ENCODE data around the gene DSN1.

DSN1 gene

DNA sequence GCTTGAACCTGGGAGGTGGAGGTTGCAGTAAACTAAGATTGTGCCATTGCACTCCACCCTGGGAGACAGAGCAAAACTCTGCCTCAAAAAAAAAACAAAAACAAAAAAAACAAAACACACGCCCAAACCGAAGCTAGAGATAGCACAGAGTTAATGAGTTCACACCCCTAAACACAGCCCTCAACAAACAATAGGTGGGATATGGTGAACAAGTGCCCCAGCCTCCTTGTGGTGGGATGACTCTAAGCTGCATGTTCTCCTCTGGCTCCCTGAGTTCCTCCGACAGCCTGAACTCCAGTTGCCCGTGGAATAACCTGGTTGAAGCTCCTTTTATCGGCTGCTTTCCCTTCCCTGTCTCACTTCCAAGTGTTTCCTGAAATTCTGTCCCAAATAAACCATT is 22.1 kb upstream of the DSN1 start:
- no peak for DNase-seq (ENCODE audit: low read depth)

DNA sequence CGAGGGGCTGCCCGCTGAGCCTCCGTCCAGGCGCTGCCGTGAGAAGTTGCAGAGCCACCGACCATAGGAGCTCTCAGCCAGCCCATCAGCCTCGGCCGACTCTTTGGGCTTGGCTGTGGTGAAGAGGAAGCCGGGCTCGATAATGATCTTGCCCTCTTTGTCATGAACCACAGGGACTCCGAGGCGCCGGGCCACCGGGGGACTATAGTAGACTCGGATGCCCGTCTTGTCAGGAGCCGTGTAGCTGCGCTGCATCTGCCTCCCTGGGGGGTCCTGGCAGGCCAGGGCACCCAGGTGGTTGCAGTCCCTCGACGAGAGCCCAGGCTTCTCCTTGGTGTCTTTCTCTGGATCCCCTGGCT is 20.5 kb upstream of the DSN1 start:
- DNase-seq (ENCODE audit: low read depth): no peak

DNA sequence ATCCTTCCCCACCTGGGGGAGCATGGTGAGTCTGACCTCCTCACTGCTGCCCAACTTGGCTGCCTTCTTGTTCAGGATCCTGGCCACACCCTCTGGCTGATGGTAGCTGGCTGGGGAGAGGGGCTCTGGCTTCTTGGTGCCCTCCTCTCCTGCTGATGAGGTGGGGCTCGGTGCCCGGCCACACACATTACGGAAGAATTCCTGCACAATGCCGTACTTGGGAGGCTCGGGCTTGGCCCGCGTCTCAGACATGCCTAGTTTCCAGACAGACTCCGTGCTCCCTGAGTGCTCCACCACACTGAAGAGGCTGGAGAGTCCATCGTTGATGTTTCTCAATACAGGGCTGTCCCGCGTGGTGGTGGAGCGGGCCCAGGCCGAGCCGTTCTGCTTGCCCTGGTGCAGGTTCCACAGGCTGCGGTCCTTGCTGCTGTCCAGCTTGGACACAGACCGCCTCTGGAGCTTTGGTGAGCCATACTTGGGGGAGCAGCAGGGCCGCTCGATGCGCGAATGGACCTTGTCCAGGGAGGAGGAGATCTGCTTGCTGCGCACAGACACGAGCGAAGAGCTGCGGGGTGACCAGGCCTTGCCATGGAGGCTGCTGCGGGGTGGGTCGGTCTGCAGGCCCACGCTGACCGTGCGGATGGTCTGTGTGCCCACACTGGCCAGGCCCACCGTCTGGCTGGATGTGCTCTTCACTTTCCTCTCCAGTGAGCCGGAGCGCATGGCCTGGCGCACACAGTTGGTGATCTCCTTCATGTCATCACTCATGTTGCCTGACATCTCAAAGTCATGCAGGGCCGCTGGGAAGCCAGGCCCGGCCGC is 19.9 kb upstream of the DSN1 start:
- no peak for DNase-seq (ENCODE audit: low read depth)

DNA sequence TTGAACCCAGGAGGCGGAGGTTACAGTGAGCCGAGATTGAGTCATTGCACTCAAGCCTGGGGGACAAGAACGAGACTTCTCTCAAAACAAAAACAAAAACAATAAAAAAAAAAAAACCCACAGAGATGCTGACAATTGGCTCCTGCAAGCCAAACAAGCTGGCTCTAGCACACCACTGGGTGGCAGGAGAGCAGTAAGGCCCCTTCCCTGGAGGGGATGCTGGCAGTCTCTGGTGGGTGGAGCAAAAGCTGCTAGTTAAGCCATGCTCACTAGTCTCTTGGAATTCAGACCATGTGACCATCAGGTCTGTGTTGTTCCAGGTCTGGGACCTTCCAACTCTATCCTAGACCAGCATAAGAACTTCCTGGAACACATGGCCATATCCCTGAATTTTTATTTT is 18.9 kb upstream of the DSN1 start:
- DNase-seq (ENCODE audit: low read depth): no peak

DNA sequence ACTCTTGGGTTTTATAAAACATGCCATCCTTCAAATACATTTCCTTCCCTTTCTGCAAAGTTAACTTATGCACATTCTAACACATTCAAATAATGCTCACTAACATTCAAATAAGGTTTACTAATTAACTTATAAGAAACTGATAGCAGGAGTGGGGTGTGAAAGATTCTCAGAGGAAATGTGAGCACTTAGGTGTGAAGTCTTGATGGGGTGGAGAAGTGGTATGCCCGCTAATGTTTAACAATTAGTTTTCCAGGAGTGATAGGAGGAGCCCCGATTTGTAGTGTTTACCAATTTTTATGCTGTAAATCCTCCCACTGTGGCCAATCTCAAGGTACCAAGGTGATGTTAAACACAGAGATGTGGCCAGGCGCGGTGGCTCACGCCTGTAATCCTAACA is 18.3 kb upstream of the DSN1 start:
- no peak for DNase-seq (ENCODE audit: low read depth)

DNA sequence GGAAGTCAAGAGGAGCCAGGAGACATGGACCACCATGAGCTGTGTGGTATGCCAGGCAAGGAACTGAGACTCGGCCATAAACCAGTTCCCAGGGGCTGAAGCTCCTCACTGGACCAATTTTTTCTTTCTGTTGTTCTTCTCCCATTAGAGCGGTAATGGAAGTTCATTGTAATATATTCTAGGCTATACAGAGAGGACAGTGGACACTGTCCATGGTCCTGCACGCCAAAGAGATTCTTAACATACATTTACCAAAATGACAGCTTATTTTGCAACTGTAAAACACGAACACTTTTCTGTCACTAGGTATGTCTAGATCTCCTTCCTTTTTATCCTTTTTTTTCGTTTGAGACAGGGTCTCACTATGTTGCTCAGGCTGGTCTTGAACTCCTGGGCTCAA is 13.1 kb upstream of the DSN1 start:
- no peak for DNase-seq (ENCODE audit: low read depth)

DNA sequence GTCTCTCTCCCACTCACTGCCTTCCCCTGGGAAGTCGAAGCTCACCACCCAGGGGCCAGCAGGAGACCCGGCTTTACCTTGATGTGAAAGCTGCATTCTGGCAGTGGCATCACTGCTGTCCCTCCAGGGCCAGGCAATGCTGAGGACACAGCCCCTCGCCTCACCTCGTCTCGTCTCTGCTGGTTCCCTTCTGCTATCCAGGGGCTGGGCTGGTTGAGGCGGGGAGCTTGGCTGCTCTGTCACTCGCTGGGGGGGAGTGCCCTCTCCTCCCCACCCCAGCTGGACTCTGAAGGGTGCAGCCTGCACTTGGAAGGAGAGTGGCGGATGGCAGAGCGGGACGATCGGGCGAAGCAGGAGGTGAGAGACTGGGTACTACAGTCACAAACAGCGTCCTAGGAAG is 12.7 kb upstream of the DSN1 start:
- DNase-seq (ENCODE audit: low read depth): no peak

DNA sequence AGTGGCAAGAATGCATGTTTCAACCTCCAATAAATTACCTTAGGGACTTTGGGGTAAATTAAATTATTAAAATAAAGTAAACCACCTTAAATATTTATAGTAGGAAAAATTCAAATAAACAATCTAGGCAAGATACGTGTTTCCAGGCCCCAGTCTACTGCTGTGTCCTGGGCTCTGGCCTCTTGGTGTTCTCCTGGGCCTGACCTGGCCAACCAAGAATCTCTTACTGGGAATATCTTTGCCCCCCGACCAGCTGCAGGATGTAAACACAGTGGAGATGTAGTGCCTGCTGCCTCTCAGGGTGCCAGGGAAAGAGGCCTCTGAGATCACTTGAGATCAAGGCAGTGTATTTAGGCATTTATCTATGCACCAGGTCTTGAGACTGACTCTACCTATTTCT is 11.7 kb upstream of the DSN1 start:
- no peak for DNase-seq (ENCODE audit: low read depth)

DNA sequence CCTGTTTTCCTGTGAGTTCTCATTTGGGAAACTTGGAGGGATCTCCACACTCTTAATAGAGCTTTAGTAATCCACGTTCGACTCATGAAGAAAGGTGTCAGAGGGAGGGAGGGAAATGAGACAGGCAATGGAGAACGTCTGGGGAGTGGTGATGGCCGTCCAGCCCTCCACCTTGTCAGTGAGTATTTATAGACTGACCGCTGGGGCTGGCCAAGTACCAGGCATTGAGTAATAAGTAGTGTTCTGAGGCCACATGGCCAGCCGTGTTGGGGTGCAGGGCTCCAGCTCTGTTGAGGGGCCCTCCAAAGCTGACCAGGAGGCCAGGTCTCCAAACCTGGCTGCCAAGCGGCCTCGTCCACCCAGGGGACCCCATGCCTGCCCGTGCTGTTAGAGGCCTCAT is 11.3 kb upstream of the DSN1 start:
- no peak for DNase-seq (ENCODE audit: low read depth)

DNA sequence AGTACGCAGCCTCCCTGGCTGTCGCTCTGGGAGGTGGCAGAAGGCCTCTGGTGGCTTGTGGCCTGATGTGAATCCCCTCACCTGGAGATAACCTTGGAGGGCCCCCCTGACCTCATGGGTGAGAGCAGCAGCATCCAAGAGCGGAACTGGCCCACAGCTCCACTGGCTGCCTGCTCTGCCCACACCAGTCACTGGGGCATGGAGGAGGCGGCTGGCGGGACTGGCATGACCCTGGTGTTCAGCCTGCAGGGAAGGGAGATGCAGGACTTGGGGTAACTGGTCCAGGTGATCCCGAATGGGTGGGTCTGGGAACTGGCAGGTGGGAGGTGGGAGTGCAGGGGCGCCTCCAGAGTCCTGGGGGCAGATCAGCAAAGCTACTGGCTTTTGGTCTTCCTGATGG is 10.6 kb upstream of the DSN1 start:
- no peak for DNase-seq (ENCODE audit: low read depth)

DNA sequence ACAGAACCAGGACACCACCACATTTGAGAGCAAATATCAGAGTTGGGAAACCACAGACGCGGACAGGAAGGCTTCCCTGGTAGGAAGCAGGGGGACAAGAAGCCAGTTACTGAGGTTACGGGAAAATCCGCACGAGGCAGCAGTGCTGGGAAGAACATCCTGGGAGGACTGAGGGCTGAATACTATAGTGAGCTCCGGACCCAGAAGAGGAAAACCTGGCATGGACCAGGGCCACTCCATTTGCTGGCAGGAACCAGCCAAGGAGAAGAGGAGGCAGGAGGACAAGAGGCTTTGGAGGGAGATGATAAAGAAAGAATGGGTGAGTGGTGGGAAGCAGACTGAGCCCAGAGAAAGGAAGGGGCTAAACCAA is 6.1 kb upstream of the DSN1 start:
- no peak for DNase-seq (ENCODE audit: low read depth)

DNA sequence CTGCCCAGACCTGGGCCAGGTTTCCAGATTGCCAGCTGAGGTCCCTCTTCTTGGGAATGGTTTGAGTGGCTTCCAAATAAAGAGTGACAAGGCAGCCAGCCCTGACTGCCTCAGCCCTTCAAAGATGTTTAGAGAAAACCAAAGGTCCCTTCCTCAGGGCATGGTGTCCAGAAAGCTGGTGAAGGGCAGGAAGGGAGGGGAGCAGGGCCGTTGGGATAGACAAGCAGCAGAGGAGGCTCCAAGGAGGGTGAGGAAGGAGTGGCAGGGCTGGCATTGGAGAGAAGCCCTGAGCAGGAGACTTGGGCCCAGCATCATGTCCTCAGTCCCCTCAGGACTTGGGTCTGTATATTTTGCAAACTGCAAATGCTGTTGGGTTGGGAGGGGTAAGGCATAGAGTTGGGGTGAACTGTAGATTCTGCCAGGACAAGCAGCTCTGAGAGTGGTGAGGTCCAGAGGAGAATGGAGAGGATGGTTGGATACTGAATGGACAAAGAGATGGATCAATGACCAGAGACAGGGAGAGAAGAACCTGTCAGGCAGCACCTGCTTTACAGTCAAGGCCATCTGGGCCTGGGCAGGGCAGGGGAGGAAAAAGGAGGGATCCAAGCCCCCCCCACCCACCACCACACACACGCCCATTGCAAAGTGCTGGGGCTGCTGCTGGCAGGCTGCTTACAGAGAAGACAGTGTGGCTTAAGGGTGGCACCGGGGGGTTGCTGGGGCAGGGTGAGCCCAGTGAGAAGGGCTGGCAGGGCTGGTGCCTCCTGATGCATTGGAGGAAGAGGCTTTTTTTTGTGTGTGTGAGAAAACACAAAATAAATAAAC is 5.5 kb upstream of the DSN1 start:
- no peak for DNase-seq (ENCODE audit: low read depth)

DNA sequence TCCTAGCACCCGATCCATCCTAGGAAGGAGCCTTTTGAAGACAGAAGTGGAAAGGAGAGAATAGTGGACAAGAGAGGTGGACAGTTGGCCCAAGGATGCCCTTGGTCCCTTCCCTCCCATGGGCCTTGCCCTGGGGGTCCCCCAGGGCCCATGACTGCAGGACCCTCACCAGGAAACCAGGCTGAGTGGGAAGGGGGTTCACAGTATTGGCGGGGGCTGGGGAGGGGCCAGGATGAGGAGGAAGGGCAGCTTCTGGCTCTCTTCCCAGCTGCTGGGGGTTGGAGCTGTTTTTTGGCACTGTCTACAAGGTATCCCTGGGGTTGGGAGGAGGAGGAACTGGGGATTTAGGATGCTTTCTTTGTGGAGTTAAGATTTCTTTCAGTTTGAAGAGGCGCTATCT is 4.0 kb upstream of the DSN1 start:
- DNase-seq (ENCODE audit: low read depth): no peak

DNA sequence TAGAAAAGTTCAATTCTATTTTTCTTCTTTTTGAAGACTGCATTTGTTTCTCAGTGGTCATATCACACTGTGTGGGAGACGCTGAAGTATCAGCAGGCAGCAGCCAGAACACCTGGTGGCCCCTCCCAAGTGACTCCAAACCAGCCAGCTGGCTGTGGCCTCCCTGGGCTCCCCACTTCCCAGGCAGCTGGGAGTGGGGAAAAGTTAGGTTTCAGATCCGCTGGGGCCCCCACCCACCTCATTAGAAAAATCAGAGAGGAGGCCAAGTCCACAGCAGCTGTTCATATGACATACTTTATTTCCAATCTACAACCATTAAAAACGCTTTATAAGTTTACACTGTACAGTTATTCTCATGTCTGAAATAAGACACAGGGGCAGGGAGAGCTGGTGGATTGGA is 3.6 kb upstream of the DSN1 start:
- no peak for DNase-seq (ENCODE audit: low read depth)

DNA sequence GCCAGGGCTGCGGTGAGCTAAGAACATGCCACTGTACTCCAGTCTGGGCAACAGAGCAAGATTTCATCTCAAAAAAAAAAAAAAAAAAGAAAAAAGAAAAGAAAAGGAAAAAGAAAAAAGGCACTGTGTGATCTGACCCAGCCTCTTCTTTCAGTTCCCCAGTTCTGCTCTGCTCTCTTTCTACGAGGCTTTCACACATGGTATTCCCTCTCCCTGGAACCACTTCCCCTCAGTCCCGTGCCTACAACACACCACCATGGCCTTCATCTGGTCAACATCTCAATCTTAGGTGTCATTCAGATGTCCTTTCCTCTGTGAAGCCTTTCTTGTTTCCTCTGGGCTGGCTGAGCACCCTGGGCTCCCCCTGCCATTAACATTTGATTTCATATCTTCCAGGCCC is 2.3 kb upstream of the DSN1 start:
- no peak for DNase-seq (ENCODE audit: low read depth)

DNA sequence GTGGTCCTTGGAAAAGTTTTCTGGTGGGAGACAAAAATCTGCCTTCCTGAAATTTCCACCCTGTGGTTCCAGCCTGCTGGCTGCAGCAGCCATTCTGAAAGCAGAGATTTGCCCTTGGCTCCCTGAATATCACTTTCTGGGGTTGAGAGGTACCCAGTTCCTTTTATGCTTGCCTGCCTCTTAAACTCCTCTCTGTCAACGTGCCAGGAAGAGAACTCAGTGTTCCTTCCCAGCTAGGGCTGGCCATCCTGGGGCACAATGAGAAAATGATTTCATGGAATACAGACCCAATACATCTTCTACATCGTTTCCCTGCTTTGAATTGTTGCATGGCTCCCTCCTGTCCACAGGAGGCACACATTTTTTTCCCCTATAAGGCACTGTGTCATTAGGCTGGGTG is 1.6 kb upstream of the DSN1 start:
- no peak for DNase-seq (ENCODE audit: low read depth)

DNA sequence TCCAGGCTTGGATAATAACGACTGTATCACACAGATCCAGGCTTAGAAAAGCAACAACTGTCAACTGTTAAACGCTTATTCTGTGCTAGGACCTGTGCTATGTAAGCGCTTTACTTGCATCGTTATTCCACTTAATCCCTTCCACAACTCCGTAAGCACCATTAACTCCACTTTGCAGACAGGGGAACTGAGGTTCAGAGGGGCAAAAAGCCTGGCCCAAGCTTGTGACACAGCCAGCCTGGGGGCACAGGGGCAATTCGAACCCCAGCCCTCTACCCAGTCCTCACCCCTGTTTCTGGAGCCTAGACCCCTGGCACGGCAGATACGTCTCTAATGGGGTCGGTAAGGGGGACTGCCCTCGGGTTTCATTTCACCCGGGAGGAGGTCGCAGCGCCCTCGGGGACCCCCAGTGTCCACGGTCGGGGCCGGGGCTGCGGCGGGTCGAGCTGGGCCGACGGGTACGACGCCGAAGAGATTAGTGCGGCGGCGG is 411 bp downstream of the DSN1 start:
- DNase-seq (ENCODE audit: low read depth): no peak

DNA sequence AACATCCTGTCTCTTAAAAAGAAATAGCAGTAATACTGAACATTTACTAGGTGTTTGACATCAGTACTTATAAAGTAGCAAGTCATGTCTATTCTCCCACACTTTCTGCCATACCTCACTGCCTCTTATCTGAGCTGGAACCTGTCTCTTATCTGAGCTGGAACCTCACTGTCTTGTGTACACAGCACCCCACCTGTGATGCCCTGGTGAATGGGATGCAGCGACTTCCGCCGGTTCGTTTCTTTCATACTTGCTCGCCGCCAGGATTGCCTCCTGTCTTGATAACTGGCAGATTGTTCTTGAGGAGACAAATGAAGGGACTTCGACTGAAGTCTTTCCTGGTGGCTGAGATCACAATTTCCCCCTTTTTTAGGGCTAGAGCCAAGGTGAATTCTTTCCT is 2.9 kb downstream of the DSN1 start:
- no peak for DNase-seq (ENCODE audit: low read depth)

DNA sequence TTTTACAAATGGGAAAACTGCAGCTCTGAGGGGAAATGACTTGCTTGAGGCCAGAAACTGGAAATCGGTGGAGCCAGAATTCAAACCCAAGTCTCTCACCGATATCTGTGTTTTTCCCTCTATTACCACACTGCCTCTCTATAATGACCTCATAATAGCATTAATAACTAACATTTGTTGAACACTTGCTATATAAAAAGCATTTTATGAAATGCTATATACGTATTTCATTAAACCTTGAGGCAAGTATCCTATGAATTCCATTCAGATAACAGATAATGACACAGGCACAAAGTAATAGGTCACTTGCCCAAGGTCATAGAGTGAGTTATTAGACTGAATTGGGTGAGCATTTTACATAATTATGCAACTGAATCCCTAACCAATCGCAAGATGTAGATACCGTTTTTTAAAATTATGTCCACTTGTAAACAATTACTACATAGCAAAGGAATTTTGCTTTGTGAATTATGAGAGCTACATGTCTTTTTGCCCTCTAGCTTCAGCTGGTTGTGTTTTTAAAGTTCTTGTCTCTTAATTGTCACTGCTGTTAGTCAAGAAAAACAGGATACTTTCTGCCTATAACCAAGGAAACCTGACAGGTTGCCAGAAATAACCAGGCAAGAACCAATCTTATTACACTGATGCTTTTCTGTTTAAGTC is 4.7 kb downstream of the DSN1 start:
- no peak for DNase-seq (ENCODE audit: low read depth)

DNA sequence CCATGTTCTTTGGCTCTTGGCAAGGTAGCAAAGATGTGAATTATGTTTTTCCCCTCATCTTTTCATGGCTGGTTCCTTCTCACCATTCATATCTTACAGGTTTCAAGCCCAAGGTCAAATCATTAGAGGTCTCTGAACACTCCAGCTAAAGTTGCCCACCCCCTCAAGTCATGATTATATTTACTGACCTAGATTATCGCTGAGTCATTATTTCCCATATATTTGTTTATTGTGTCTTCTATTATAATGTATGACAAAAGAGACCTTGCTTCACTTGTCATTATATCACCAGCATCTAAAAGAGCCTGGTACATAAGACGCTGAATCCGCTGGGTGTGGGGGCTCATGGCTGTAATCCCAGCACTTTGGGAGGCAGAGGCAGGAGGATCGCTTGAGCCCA is 12.4 kb downstream of the DSN1 start:
- DNase-seq (ENCODE audit: low read depth): no peak

DNA sequence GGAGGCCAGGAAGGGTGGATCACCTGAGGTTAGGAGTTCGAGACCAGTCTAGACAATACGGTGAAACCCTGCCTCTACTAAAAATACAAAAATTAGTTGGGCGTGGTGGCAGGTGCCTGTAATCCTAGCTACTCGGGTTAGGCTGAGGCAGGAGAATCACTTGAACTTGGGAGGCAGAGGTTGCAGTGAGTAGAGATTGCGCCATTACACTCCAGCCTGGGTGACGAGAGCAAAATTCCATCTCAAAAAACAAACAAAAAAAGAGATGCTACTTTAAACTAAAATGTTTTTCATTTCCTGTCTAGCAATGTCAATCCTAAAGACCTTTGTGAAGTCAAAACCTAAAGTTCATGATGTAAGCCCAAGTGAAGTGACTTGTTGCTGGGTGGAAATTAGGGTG is 12.9 kb downstream of the DSN1 start:
- DNase-seq (ENCODE audit: low read depth): no peak

DNA sequence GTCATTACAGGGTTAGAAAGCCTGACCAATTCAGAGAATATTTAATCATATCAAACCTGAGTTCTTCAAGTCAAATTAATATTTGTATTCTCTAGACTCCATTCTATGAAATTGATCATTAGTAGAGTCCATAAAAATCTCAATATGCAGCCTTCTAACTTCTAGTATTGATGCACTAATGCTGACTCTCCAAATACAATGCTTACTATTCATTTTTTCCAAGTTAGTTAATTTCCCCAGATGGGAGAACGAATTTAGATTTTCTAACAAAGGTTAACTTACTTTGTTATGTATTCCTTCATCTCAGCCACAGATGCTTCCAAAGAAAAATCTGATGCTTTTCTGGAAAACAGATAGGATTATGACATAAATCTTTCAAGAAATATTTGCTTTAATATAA is 15.3 kb downstream of the DSN1 start:
- no peak for DNase-seq (ENCODE audit: low read depth)

DNA sequence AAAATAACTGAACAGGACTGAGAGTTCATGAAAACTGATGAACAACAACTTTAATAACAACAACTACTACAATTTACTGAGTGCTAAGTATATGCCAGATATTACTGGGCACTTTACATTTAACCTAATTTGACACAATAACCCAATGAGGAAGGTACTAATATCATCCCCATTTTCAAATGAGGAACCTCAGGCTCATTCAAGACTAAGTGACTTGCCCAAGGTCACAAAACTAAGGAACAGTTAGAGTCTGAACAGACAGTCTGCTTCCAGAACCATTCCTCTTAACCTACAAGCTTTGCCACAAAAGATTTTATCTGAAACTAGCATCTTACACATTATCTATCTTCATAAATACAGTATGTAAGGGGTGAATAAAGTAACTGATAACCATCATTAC is 17.1 kb downstream of the DSN1 start:
- DNase-seq (ENCODE audit: low read depth): no peak
